ENCODE results near the gene C2CD4D. TPM values are rescaled to one million over a fixed set of nuclear protein-coding genes. Genes with fewer than 3 reads are reported as not detected.
"Not testable (repeated sequence)": the region's sequence is repeated elsewhere in the genome, so short reads cannot be mapped to it uniquely, and the experiment has no call there.

Gene C2CD4D
- total RNA-seq, 1 donor from 2014 or later = 1.3 TPM

- H3K9me3 Mint-ChIP-seq (ENCODE audit: low read depth) = no peaks in the 10 kb centered on the region
- no peak for TF ChIP-seq CTCF (IDR thresholded peaks at IDR 0.05; ENCODE audit: unreplicated experiment)
- no peak for DNase-seq (ENCODE audit: low spot score, unreplicated experiment)
- peaks cover 1% of the 10 kb centered on the region for H3K4me1 Mint-ChIP-seq (ENCODE audit: low read depth)
- H3K4me3 Mint-ChIP-seq (ENCODE audit: low read depth) = no peak overlapping the region
- H3K36me3 Mint-ChIP-seq (ENCODE audit: insufficient read depth) = no peaks in the 10 kb centered on the region
- peaks cover 16% of the 10 kb centered on the region for H3K27me3 Mint-ChIP-seq
- H3K27ac Mint-ChIP-seq = no peak overlapping the region
Measured at GRCh38 chr1:151859891-151860293, 20.3 kb upstream of the C2CD4D start.

- Mint-ChIP-seq H3K4me1 (ENCODE audit: low read depth) (peaks cover 1% of the 10 kb centered on the region), H3K27me3 (peaks cover 16% of the 10 kb centered on the region), H3K9me3 (ENCODE audit: low read depth) (no peaks in the 10 kb centered on the region), H3K27ac (no peak overlapping the region), H3K36me3 (ENCODE audit: insufficient read depth) (no peaks in the 10 kb centered on the region), H3K4me3 (ENCODE audit: low read depth) (no peak overlapping the region)
- TF ChIP-seq CTCF (IDR thresholded peaks at IDR 0.05; ENCODE audit: unreplicated experiment) = no peak
- DNase-seq (ENCODE audit: low spot score, unreplicated experiment) = no peak
Measured at GRCh38 chr1:151858886-151859665, 19.5 kb upstream of the C2CD4D start.

- no peaks in the 10 kb centered on the region for H3K36me3 Mint-ChIP-seq (ENCODE audit: insufficient read depth)
- DNase-seq (ENCODE audit: low spot score, unreplicated experiment) = no peak
- H3K27me3 Mint-ChIP-seq = peaks cover 16% of the 10 kb centered on the region
- no peaks in the 10 kb centered on the region for H3K9me3 Mint-ChIP-seq (ENCODE audit: low read depth)
- H3K27ac Mint-ChIP-seq = no peak overlapping the region
- H3K4me1 Mint-ChIP-seq (ENCODE audit: low read depth) = peaks cover 1% of the 10 kb centered on the region
- H3K4me3 Mint-ChIP-seq (ENCODE audit: low read depth) = no peak overlapping the region
- TF ChIP-seq CTCF (IDR thresholded peaks at IDR 0.05; ENCODE audit: unreplicated experiment) = no peak
Measured at GRCh38 chr1:151858030-151858746, 18.6 kb upstream of the C2CD4D start.

- Mint-ChIP-seq H3K27ac (no peak overlapping the region), H3K27me3 (peaks cover 17% of the 10 kb centered on the region), H3K4me1 (ENCODE audit: low read depth) (no peaks in the 10 kb centered on the region), H3K36me3 (ENCODE audit: insufficient read depth) (no peaks in the 10 kb centered on the region), H3K9me3 (ENCODE audit: low read depth) (no peaks in the 10 kb centered on the region), H3K4me3 (ENCODE audit: low read depth) (no peak overlapping the region)
- no peak for TF ChIP-seq CTCF (IDR thresholded peaks at IDR 0.05; ENCODE audit: unreplicated experiment)
- DNase-seq (ENCODE audit: low spot score, unreplicated experiment) = no peak
Measured at GRCh38 chr1:151855933-151856332, 16.3 kb upstream of the C2CD4D start.

- H3K9me3 Mint-ChIP-seq (ENCODE audit: low read depth); H3K4me3 Mint-ChIP-seq (ENCODE audit: low read depth); H3K36me3 Mint-ChIP-seq (ENCODE audit: insufficient read depth); DNase-seq (ENCODE audit: low spot score, unreplicated experiment); H3K4me1 Mint-ChIP-seq (ENCODE audit: low read depth); H3K27ac Mint-ChIP-seq: not testable (repeated sequence)
- peaks cover 18% of the 10 kb centered on the region for H3K27me3 Mint-ChIP-seq
Measured at GRCh38 chr1:151855516-151855915, 15.9 kb upstream of the C2CD4D start.
